C4-2B (cell line): Measurements from ENCODE around the gene UBE2Q2.

Experiments
- CTCF ChIP-seq: fragments of 450-650 bp; conservative IDR thresholded peaks from 2 replicates; pipeline ENCODE4 v1.5.1; 2017; ENCODE audit warnings: mild to moderate bottlenecking
- ZFX ChIP-seq: fragments of 450-650 bp; IDR thresholded peaks from 2 replicates; pipeline ENCODE4 v1.6.1; 2017

GRCh38 chr15:75943246-75943645 is 100.0 kb downstream of the UBE2Q2 start:
- no peak for TF ChIP-seq CTCF
- TF ChIP-seq ZFX = no peak
